GM18951 (cell line): Measurements from ENCODE around the gene FAM153A.
"Not testable (repeated sequence)": the region's sequence is repeated elsewhere in the genome, so short reads cannot be mapped to it uniquely, and the experiment has no call there.

Source experiments
- in situ Hi-C: fragments of 300-500 bp; cut with MboI; formaldehyde crosslinking; loops from one replicate; pipeline ENCODE4 v1.12.0; 2022; ENCODE audit warnings: low sequenced_read_pairs, mixed read lengths, inconsistent platforms; ENCODE audit not compliant: unreplicated experiment

Gene FAM153A

GRCh38 chr5:177760954-177761353, 21.7 kb downstream of the FAM153A start:
- in situ Hi-C loops, result not testable (repeated sequence)

- in situ Hi-C loops, result not testable (repeated sequence)
Measured at GRCh38 chr5:177747354-177747753, 35.3 kb downstream of the FAM153A start.

GRCh38 chr5:177724858-177725257, 57.8 kb downstream of the FAM153A start:
- in situ Hi-C loops, result not testable (repeated sequence)

- in situ Hi-C loops, result not testable (repeated sequence)
Measured at GRCh38 chr5:177723831-177724485, 58.7 kb downstream of the FAM153A start.

GRCh38 chr5:177722829-177723228, 59.9 kb downstream of the FAM153A start:
- in situ Hi-C loops, result not testable (repeated sequence)

- in situ Hi-C loops, result not testable (repeated sequence)
Measured at GRCh38 chr5:177719989-177720388, 62.7 kb downstream of the FAM153A start.

GRCh38 chr5:177715423-177715822, 67.3 kb downstream of the FAM153A start:
- in situ Hi-C loops, result not testable (repeated sequence)

GRCh38 chr5:177696100-177696499, 86.6 kb downstream of the FAM153A start:
- in situ Hi-C loops, result not testable (repeated sequence)

- in situ Hi-C loops, result not testable (repeated sequence)
Measured at GRCh38 chr5:177695356-177695930, 87.3 kb downstream of the FAM153A start.

- in situ Hi-C loops, result loop anchor here (5.0 kb wide), 1 partner anchor 1477 kb away; no protein-coding TSS in a partner anchor
Measured at GRCh38 chr5:177694518-177694835, 88.2 kb downstream of the FAM153A start.

- in situ Hi-C loops, result loop anchor here (5.0 kb wide), 1 partner anchor 1477 kb away; no protein-coding TSS in a partner anchor
Measured at GRCh38 chr5:177693671-177694517, 88.8 kb downstream of the FAM153A start.

- in situ Hi-C loops, result loop anchor here (5.0 kb wide), 1 partner anchor 1476 kb away; no protein-coding TSS in a partner anchor
Measured at GRCh38 chr5:177692969-177693368, 89.7 kb downstream of the FAM153A start.

GRCh38 chr5:177692507-177692906, 90.2 kb downstream of the FAM153A start:
- in situ Hi-C loops, result loop anchor here (5.0 kb wide), 1 partner anchor 1475 kb away; no protein-coding TSS in a partner anchor

- in situ Hi-C loops, result not testable (repeated sequence)
Measured at GRCh38 chr5:177689011-177689610, 93.6 kb downstream of the FAM153A start.

- in situ Hi-C loops, result not testable (repeated sequence)
Measured at GRCh38 chr5:177688091-177688490, 94.6 kb downstream of the FAM153A start.

GRCh38 chr5:177681920-177682319, 100.8 kb downstream of the FAM153A start:
- in situ Hi-C loops, result not testable (repeated sequence)
